Sigmoid colon (tissue), 4 donors: ENCODE measurements around the gene SLC25A13.

Source experiments
- CTCF ChIP-seq, 4 experiments: fragments of 450-650 bp in 3 of 4; fragments of 200-600 bp in 1 of 4; IDR thresholded peaks; one replicate each; pipeline ENCODE4 v1.5.1; 2016 to 2019; ENCODE audit warnings: antibody characterized with exemption in 4 of 4, mild to moderate bottlenecking in 3 of 4, moderate library complexity in 2 of 4
- EP300 ChIP-seq, 4 donors: sonication (generic); formaldehyde crosslinking; IDR thresholded peaks; one replicate each; pipeline ENCODE4 v1.6.1; 2017; ENCODE audit warnings: antibody characterized with exemption in 4 of 4
- POLR2A ChIP-seq, 2 donors: fragments of 450-650 bp; IDR thresholded peaks; one replicate each; pipeline ENCODE4 v1.6.1; 2016; ENCODE audit warnings: antibody characterized with exemption in 2 of 2, mild to moderate bottlenecking in 2 of 2, moderate library complexity in 2 of 2

- TF ChIP-seq POLR2A (IDR thresholded peaks at IDR 0.05) (no peak), CTCF (IDR thresholded peaks at IDR 0.05) (no peak), EP300 (IDR thresholded peaks at IDR 0.05) (no peak)
Measured at GRCh38 chr7:96120445-96121225, 201.3 kb downstream of the SLC25A13 start.
